Measurements from ENCODE around the gene VSTM1.

Gene VSTM1

GRCh38 chr19:54009440-54009839, 54.3 kb downstream of the VSTM1 start:
- no peaks in the 10 kb centered on the region for H3K36me3 Mint-ChIP-seq
- no peaks in the 10 kb centered on the region for H3K9me3 Mint-ChIP-seq (ENCODE audit: low read depth)
- peaks cover 17% of the 10 kb centered on the region for H3K27me3 Mint-ChIP-seq
- H3K4me1 Mint-ChIP-seq (ENCODE audit: low read depth), result no peaks in the 10 kb centered on the region
- no peak overlapping the region for H3K27ac Mint-ChIP-seq
- H3K4me3 Mint-ChIP-seq, result no peak overlapping the region

GRCh38 chr19:54002495-54003315, 61.0 kb downstream of the VSTM1 start:
- Mint-ChIP-seq H3K27me3 (peaks cover 18% of the 10 kb centered on the region), H3K36me3 (no peaks in the 10 kb centered on the region), H3K4me1 (ENCODE audit: low read depth) (no peaks in the 10 kb centered on the region), H3K27ac (no peak overlapping the region), H3K9me3 (ENCODE audit: low read depth) (no peaks in the 10 kb centered on the region), H3K4me3 (no peak overlapping the region)

DNA sequence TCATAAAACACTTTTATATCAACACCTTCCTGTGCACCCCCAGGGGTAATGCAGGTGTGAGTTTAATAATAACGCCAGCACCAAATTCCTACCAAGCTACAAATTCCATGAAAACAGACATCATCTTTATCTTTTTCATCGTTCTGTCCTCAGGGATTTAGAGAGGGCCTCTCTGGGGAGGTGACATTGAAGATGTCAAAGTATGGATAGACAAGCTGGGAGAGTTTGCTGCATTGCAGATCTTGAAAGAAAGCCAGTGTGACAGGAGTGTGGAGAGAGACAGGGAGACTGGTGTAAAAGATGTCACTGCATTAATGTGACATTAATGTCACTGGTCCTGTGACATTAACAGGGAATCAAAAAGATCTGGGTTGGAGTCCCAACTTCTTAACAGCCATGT, 62.2 kb downstream of the VSTM1 start:
- no peaks in the 10 kb centered on the region for H3K4me1 Mint-ChIP-seq (ENCODE audit: low read depth)
- H3K9me3 Mint-ChIP-seq (ENCODE audit: low read depth), result no peaks in the 10 kb centered on the region
- peaks cover 14% of the 10 kb centered on the region for H3K27me3 Mint-ChIP-seq
- no peak overlapping the region for H3K27ac Mint-ChIP-seq
- no peak overlapping the region for H3K4me3 Mint-ChIP-seq
- H3K36me3 Mint-ChIP-seq, result no peaks in the 10 kb centered on the region

- no peaks in the 10 kb centered on the region for H3K4me1 Mint-ChIP-seq (ENCODE audit: low read depth)
- H3K36me3 Mint-ChIP-seq, result no peaks in the 10 kb centered on the region
- no peak overlapping the region for H3K4me3 Mint-ChIP-seq
- no peak overlapping the region for H3K27ac Mint-ChIP-seq
- H3K9me3 Mint-ChIP-seq (ENCODE audit: low read depth), result no peaks in the 10 kb centered on the region
- peaks cover 25% of the 10 kb centered on the region for H3K27me3 Mint-ChIP-seq
These were observed 64.0 kb downstream of the VSTM1 start for GRCh38 chr19:53999694-54000093.

- Mint-ChIP-seq H3K9me3 (ENCODE audit: low read depth) (no peaks in the 10 kb centered on the region), H3K27me3 (peaks cover 37% of the 10 kb centered on the region), H3K4me1 (ENCODE audit: low read depth) (no peaks in the 10 kb centered on the region), H3K36me3 (no peaks in the 10 kb centered on the region), H3K4me3 (no peak overlapping the region), H3K27ac (no peak overlapping the region)
These were observed 65.5 kb downstream of the VSTM1 start for GRCh38 chr19:53998223-53998622.

- Mint-ChIP-seq H3K9me3 (ENCODE audit: low read depth) (no peaks in the 10 kb centered on the region), H3K27me3 (peaks cover 39% of the 10 kb centered on the region), H3K27ac (no peak overlapping the region), H3K4me1 (ENCODE audit: low read depth) (peaks cover 5% of the 10 kb centered on the region), H3K4me3 (no peak overlapping the region), H3K36me3 (no peaks in the 10 kb centered on the region)
These were observed 68.9 kb downstream of the VSTM1 start for GRCh38 chr19:53994811-53995210.

DNA sequence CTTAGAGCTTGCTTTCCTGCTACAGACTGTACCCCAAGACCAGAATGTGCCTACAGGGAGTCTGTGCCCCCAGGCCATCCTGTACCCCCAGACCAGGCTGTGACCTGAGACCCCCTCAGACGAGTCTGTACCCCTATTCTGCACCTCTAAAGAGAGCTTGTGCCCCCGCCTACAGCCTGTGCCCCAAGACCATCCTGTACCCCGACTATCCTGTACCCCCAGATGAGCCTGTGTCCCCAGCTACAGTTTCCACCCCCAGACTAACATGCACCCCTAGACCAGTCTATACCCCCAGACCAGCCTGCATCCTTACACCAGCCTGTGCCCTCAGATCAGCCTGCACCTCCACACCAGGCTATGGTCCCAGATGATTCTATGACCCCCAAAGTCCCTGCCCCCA, 70.2 kb downstream of the VSTM1 start:
- H3K27me3 Mint-ChIP-seq, result peaks cover 35% of the 10 kb centered on the region
- H3K9me3 Mint-ChIP-seq (ENCODE audit: low read depth), result no peaks in the 10 kb centered on the region
- peaks cover 5% of the 10 kb centered on the region for H3K4me1 Mint-ChIP-seq (ENCODE audit: low read depth)
- no peaks in the 10 kb centered on the region for H3K36me3 Mint-ChIP-seq
- H3K4me3 Mint-ChIP-seq, result no peak overlapping the region
- no peak overlapping the region for H3K27ac Mint-ChIP-seq

GRCh38 chr19:53992815-53993214, 70.9 kb downstream of the VSTM1 start:
- Mint-ChIP-seq H3K27ac (no peak overlapping the region), H3K9me3 (ENCODE audit: low read depth) (no peaks in the 10 kb centered on the region), H3K4me1 (ENCODE audit: low read depth) (peaks cover 5% of the 10 kb centered on the region), H3K27me3 (peaks cover 35% of the 10 kb centered on the region), H3K4me3 (no peak overlapping the region), H3K36me3 (no peaks in the 10 kb centered on the region)

GRCh38 chr19:53992211-53992610, 71.5 kb downstream of the VSTM1 start:
- Mint-ChIP-seq H3K27ac (no peak overlapping the region), H3K27me3 (peaks cover 35% of the 10 kb centered on the region)

DNA sequence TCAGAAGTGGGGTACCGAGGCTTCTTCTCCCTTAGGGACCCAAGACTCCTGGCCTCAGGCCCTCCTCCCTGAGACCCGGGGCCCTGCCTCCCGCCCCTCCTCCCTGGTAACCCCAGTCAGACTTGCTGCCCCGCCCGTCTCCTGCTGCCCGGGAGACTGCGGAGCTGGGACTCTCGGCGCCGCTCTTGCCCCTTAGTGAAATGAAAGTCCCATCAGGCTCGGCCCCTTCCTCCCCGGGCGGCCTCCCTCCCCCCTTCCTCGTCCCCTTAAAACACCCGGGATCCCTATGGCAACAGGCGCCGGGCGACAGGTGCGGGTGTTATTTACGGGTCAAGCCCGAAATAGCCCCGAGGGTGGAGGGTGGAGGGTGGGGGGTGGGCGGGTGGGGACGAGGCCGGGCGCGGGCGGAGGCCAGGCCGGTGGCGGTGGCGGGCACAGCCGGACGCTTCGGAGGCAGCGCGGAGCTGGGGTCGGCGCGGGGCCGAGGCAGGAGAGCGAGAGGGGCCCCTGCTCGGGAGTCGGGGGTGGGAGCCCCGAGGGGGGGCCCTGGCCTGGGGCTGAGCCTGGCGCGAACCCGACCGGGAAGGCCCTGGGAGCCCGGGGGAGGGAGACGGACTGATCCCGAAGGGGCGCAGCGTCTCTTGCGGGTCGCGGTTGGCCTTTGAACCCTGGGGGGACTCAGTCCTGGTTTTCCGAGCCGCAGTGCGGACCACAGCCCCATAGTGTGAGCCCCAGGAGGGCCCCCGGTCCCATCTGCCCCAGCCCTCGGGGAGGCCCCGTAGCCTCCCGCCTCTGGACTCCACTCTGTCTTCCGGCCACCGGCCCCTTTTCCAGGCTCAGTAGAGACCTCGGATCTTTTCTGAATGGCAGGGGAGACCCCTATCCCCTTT, 72.2 kb downstream of the VSTM1 start, which contains the start of gene CACNG6:
TSS of gene CACNG6 (plus strand) at position 414 of the 890 bp plus-strand sequence. CDS start 1,241 bp downstream, outside the sequence.
- Mint-ChIP-seq H3K27me3 (peaks cover 35% of the 10 kb centered on the region), H3K9me3 (ENCODE audit: low read depth) (no peaks in the 10 kb centered on the region)

More at GRCh38 chr19:53992211-53992610, 71.5 kb downstream of the VSTM1 start:
- Mint-ChIP-seq H3K36me3 (no peaks in the 10 kb centered on the region), H3K4me1 (ENCODE audit: low read depth) (peaks cover 5% of the 10 kb centered on the region), H3K4me3 (peak overlapping the region; percentile 42), H3K9me3 (ENCODE audit: low read depth) (no peaks in the 10 kb centered on the region)

More for the DNA sequence above, 72.2 kb downstream of the VSTM1 start, which contains the start of gene CACNG6:
- Mint-ChIP-seq H3K27ac (no peak within 1 kb of the TSS), H3K36me3 (no peaks in the 10 kb centered on the region), H3K4me1 (ENCODE audit: low read depth) (peaks cover 5% of the 10 kb centered on the region), H3K4me3 (peak within 1 kb of the TSS; percentile 42)
